Glutamatergic neuron (in vitro differentiated cells): ENCODE results near the gene NETO2. TPM values are rescaled to one million over a fixed set of nuclear protein-coding genes. Genes with fewer than 3 reads are reported as not detected.

Source experiments
- DNase-seq: peaks from one replicate; pipeline ENCODE4 v3.0.0; 2022
- H3K27ac Mint-ChIP-seq: one replicate; pipeline ENCODE4 v1.8.0; 2020; ENCODE audit warnings: mild to moderate bottlenecking, mixed read lengths, inconsistent platforms; ENCODE audit not compliant: unreplicated experiment
- H3K27me3 Mint-ChIP-seq: one replicate; pipeline ENCODE4 v1.8.0; 2020; ENCODE audit warnings: mild to moderate bottlenecking, moderate library complexity, mixed read lengths, inconsistent platforms; ENCODE audit not compliant: unreplicated experiment
- H3K36me3 Mint-ChIP-seq: one replicate; pipeline ENCODE4 v1.8.0; 2020; ENCODE audit warnings: mild to moderate bottlenecking, mixed read lengths, inconsistent platforms; ENCODE audit not compliant: unreplicated experiment
- H3K4me1 Mint-ChIP-seq: one replicate; pipeline ENCODE4 v1.8.0; 2020; ENCODE audit warnings: mild to moderate bottlenecking, low read depth, mixed read lengths, inconsistent platforms; ENCODE audit not compliant: unreplicated experiment
- H3K4me3 Mint-ChIP-seq: one replicate; pipeline ENCODE4 v1.8.0; 2020; ENCODE audit warnings: mild to moderate bottlenecking, mixed read lengths, inconsistent platforms; ENCODE audit not compliant: unreplicated experiment
- H3K9me3 Mint-ChIP-seq: one replicate; pipeline ENCODE4 v1.8.0; 2020; ENCODE audit warnings: mild to moderate bottlenecking, moderate library complexity, mixed read lengths, inconsistent platforms; ENCODE audit not compliant: unreplicated experiment
- total RNA-seq: library from RNA; stranded (reverse); fragmentation: NEBNext Ultra II Directional; extraction: Animal tissue kit (Norgen Biotek cat#: 25700); gene quantifications from one replicate; pipeline ENCODE4 v1.2.1, GENCODE V29; 2021; ENCODE audit not compliant: unreplicated experiment
- TF ChIP-seq, protein P1 (sequence below): fragments of 200-600 bp; sonication (generic); IDR thresholded peaks from one replicate; pipeline ENCODE4 v1.5.0; 2021; ENCODE audit not compliant: partially characterized antibody, unreplicated experiment

Gene NETO2
- total RNA-seq, 1 donor from 2014 or later: 26.3 TPM

DNA sequence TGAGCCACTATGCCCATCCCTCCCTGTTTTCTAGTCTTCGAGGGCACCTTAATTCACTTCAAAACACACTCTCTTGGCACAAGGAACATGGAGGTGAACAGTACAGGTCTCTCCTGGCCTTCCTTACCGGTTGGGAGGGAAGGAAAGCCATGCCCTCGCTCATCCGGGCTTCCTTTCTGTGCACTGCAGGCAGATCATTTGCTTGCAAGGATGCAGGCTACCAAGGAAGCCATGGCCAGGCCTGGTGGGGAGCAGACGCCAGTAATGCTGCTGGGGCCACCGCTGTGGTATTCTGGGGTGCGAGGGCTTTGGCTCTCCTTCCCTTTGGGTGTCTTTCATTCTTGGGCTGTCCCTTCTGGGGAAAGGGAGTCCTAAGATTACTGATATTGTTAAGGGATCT is 89.4 kb downstream of the NETO2 start:
- no peaks in the 10 kb centered on the region for H3K36me3 Mint-ChIP-seq
- no peak overlapping the region for H3K27ac Mint-ChIP-seq
- no peak for DNase-seq
- no peaks in the 10 kb centered on the region for H3K9me3 Mint-ChIP-seq
- peaks cover 4% of the 10 kb centered on the region for H3K27me3 Mint-ChIP-seq
- TF ChIP-seq, protein P1, sequence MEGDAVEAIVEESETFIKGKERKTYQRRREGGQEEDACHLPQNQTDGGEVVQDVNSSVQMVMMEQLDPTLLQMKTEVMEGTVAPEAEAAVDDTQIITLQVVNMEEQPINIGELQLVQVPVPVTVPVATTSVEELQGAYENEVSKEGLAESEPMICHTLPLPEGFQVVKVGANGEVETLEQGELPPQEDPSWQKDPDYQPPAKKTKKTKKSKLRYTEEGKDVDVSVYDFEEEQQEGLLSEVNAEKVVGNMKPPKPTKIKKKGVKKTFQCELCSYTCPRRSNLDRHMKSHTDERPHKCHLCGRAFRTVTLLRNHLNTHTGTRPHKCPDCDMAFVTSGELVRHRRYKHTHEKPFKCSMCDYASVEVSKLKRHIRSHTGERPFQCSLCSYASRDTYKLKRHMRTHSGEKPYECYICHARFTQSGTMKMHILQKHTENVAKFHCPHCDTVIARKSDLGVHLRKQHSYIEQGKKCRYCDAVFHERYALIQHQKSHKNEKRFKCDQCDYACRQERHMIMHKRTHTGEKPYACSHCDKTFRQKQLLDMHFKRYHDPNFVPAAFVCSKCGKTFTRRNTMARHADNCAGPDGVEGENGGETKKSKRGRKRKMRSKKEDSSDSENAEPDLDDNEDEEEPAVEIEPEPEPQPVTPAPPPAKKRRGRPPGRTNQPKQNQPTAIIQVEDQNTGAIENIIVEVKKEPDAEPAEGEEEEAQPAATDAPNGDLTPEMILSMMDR: no peak
- H3K4me1 Mint-ChIP-seq: no peaks in the 10 kb centered on the region
- H3K4me3 Mint-ChIP-seq: no peak overlapping the region

DNA sequence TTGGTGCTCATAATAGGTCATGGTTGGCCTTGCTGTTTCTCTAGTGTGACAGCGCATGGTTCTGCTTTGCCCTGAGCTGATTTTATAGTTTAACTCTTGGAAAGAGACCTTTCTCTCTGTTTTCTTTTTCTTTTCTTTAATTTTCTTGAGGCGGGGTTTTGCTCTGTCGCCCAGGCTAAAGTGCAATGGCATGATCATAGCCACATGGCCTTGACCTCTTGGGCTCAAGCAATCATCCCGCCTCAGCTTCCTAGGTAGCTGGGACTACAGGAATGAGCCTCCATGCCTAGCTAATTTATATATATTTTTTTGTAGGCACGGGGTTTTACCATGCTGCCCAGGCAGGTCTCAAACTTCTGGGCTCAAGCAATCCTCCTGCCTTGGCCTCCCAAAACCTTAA is 89.8 kb downstream of the NETO2 start:
- no peaks in the 10 kb centered on the region for H3K9me3 Mint-ChIP-seq
- H3K4me1 Mint-ChIP-seq: no peaks in the 10 kb centered on the region
- no peaks in the 10 kb centered on the region for H3K36me3 Mint-ChIP-seq
- TF ChIP-seq, protein P1: no peak
- H3K27ac Mint-ChIP-seq: no peak overlapping the region
- H3K27me3 Mint-ChIP-seq: peaks cover 4% of the 10 kb centered on the region
- H3K4me3 Mint-ChIP-seq: no peak overlapping the region
- DNase-seq: no peak

DNA sequence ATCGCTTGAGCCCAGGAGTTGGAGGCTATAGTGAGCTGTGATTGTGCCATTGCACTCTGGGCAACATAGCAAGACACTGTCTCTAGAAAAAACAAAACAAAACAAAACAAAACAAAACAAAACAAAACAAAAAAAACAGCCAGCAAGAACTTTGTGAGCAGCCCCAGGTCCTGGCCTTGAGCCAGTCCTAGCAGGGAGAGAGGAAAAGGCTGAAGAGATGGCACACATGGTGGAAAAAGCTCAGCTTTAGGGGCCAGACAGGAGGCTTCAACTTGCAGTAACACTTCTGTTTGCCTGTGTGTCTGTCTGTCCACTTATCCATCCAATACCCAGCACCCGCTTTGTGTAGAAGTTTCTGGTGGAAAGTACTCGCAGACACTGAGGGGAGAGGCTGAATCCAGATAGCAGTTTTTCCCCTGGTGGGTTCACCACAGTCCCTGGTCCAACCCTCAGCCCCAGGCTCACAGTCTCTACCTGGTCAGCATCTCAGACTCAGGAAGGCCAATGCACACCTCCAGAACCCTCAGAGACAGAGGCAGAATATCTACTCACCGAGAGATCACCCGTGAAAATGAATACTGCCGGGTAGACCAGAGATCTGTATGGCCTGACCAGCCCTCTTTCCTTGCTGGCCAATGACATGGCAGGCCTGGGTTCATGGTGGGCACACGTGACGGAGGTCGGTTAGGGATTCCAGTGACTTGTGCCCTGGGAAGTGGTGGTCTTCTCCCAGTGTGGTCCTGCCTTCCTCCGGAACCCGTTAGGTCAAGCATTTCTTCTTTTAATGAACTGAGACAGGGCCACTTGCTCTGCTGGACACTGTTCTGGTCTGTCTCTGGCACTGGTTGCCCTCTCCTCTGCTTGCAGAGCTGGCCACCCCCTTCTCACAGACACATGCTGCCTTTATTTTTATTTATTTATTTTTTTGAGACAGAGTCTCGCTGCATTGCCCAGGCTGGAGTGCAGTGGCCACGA is 90.8 kb downstream of the NETO2 start:
- Mint-ChIP-seq H3K27me3 (peaks cover 4% of the 10 kb centered on the region), H3K4me1 (no peaks in the 10 kb centered on the region), H3K4me3 (no peak overlapping the region), H3K27ac (no peak overlapping the region), H3K36me3 (no peaks in the 10 kb centered on the region), H3K9me3 (no peaks in the 10 kb centered on the region)
- no peak for DNase-seq
- TF ChIP-seq, protein P1: no peak

DNA sequence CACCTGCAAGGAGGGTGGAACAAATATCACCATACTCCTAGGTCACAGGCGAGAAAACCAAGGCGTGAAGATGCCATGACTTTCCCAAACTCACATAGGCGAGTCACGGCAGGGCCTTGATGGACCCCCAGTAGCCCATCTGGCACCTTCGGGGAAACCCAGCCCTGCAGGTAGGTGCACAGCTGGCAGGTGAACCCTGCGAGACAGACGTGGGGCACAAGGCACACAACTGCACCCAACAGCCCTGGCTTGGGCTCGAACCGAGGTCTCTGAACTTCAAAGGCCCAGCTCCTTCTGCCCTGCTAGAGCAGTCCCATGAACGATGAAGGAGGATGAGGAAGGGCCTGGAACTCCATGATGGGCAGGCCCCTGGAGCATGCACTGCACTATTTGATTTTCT is 92.7 kb downstream of the NETO2 start:
- H3K27ac Mint-ChIP-seq: no peak overlapping the region
- H3K4me3 Mint-ChIP-seq: no peak overlapping the region
- H3K27me3 Mint-ChIP-seq: peaks cover 4% of the 10 kb centered on the region
- H3K9me3 Mint-ChIP-seq: no peaks in the 10 kb centered on the region
- H3K36me3 Mint-ChIP-seq: no peaks in the 10 kb centered on the region
- no peak for DNase-seq
- no peaks in the 10 kb centered on the region for H3K4me1 Mint-ChIP-seq
- TF ChIP-seq, protein P1: no peak
